Upper lobe of left lung (tissue), 4 donors: ENCODE data around the gene HOXA10.

ENCODE experiments used
- EP300 ChIP-seq, 4 donors: sonication (generic); formaldehyde crosslinking; IDR thresholded peaks; one replicate each; pipeline ENCODE4 v1.5.1; 2017; ENCODE audit warnings: antibody characterized with exemption in 4 of 4, control low read depth in 2 of 4
- POLR2A ChIP-seq, 4 donors: fragments of 450-650 bp; IDR thresholded peaks; one replicate each; pipeline ENCODE4 v1.5.1; 2016 to 2017; ENCODE audit warnings: antibody characterized with exemption in 4 of 4, mild to moderate bottlenecking in 2 of 4
- POLR2AphosphoS5 ChIP-seq, 2 donors: sonication (generic); formaldehyde crosslinking; IDR thresholded peaks; one replicate each; pipeline ENCODE4 v1.5.1; 2017; ENCODE audit warnings: antibody characterized with exemption in 2 of 2
- TF ChIP-seq, protein P1 (sequence below), 6 experiments: fragments of 450-650 bp in 4 of 6; fragments of 200-600 bp in 2 of 6; sonication (generic) in 2 of 6; IDR thresholded peaks; one replicate each; pipeline ENCODE4 v1.5.1; 2016 to 2019; ENCODE audit warnings: antibody characterized with exemption in 6 of 6

DNA sequence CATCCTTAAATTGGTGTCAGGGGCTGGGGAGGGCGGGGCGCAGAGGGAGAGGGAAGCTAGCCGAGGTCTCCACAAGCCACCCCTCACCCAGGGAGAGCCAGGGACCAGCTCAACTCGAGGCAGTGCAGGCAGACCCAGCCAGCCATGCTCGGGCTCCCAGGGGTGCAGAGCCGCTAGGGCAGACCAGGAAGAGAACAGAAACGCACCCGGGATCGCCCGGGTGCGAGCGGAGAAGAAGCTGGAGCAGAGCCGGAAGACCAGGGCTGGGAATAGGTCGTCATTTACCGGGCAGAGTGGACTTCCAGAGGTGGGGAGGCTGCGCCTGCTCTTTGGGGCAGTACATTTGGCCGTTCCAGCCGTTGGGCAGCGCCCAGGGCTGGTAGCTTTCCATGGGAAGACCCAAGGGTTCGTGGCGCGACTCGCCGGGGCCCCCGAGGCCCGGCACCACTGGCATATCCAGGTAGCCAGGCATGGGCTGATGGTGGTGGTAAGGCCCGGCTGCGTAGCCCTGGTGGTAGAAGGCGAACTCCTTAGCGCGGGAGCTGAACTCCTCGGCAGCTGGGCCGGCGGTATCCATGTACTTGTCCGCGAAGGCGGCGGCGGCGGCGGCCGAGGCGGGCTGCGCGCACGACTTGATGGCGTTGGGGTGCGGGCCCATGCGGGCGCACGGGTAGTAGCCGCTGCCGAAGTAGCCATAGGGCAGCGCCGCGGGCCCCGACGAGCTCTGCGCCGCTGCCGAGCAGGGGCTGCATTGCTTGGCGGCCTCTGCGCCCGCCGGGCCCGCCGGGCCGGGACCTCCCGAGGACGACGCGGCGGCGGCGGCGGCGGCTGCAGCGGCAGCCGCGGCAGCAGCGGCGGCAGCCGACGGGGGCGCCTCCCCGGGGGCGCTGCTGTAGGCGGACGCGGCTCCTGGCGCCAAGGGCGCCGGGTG lies 25.0 kb upstream of the HOXA10 start:
- TF ChIP-seq, protein P1, sequence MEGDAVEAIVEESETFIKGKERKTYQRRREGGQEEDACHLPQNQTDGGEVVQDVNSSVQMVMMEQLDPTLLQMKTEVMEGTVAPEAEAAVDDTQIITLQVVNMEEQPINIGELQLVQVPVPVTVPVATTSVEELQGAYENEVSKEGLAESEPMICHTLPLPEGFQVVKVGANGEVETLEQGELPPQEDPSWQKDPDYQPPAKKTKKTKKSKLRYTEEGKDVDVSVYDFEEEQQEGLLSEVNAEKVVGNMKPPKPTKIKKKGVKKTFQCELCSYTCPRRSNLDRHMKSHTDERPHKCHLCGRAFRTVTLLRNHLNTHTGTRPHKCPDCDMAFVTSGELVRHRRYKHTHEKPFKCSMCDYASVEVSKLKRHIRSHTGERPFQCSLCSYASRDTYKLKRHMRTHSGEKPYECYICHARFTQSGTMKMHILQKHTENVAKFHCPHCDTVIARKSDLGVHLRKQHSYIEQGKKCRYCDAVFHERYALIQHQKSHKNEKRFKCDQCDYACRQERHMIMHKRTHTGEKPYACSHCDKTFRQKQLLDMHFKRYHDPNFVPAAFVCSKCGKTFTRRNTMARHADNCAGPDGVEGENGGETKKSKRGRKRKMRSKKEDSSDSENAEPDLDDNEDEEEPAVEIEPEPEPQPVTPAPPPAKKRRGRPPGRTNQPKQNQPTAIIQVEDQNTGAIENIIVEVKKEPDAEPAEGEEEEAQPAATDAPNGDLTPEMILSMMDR (IDR thresholded peaks at IDR 0.05) = peak in 1 of 6 experiments; percentile 19
- TF ChIP-seq POLR2A (IDR thresholded peaks at IDR 0.05) = no peak
- TF ChIP-seq POLR2AphosphoS5 (IDR thresholded peaks at IDR 0.05) = no peak
- no peak for TF ChIP-seq EP300 (IDR thresholded peaks at IDR 0.05)
